HCT116 (cell line): ENCODE measurements around the gene SLFN12. TPM values are rescaled to one million over a fixed set of nuclear protein-coding genes. Genes with fewer than 3 reads are reported as not detected.

Experiments used
- total RNA-seq: library from RNA; stranded (reverse); gene quantifications from one replicate; pipeline ENCODE4 v1.2.1, GENCODE V29; 2021; ENCODE audit not compliant: unreplicated experiment

Gene SLFN12
- total RNA-seq, 1 experiment from 2014 or later, result not detected

Other genes starting within 250 kb of the SLFN12 start
- gene SLC35G3, start 238.1 kb downstream of the SLFN12 start, total RNA-seq, result not detected
- 23.7 TPM for gene SLFN5, start 189.4 kb downstream of the SLFN12 start, total RNA-seq
- gene SLFN11, start 58.9 kb downstream of the SLFN12 start, total RNA-seq, result not detected
- 0.10 TPM for gene SLFN13, start 16.3 kb upstream of the SLFN12 start, total RNA-seq
- 0.17 TPM for gene SLFN12L, start 105.2 kb upstream of the SLFN12 start, total RNA-seq
- gene SLFN14, start 128.3 kb upstream of the SLFN12 start, total RNA-seq, result not detected
- gene PEX12, start 146.1 kb upstream of the SLFN12 start, total RNA-seq, result 5.0 TPM
- 198 TPM for gene AP2B1, start 154.8 kb upstream of the SLFN12 start, total RNA-seq